ENCODE results near the gene GLB1L.

- TF ChIP-seq EZH2 (IDR thresholded peaks at IDR 0.05) (no peak), POLR2AphosphoS5 (IDR thresholded peaks at IDR 0.05; ENCODE audit: borderline replicate concordance, low read depth, low read length) (no peak)
Observed at GRCh38 chr2:219218217-219218731, 27.0 kb downstream of the GLB1L start.
